GM08714 (cell line): ENCODE results near the gene BRSK2.

Source experiments
- H3K4me3 ChIP-seq: fragments of 200-500 bp; sonication (Bioruptor generic); 2 replicates; pipeline ENCODE4 v1.5.1; 2014; ENCODE audit warnings: mild to moderate bottlenecking, low read length, inconsistent platforms
- ZNF274 ChIP-seq: IDR thresholded peaks from 2 replicates; pipeline ENCODE4 v1.6.1; 2012; ENCODE audit warnings: mild to moderate bottlenecking, low read depth, low read length

The BRSK2 gene

DNA sequence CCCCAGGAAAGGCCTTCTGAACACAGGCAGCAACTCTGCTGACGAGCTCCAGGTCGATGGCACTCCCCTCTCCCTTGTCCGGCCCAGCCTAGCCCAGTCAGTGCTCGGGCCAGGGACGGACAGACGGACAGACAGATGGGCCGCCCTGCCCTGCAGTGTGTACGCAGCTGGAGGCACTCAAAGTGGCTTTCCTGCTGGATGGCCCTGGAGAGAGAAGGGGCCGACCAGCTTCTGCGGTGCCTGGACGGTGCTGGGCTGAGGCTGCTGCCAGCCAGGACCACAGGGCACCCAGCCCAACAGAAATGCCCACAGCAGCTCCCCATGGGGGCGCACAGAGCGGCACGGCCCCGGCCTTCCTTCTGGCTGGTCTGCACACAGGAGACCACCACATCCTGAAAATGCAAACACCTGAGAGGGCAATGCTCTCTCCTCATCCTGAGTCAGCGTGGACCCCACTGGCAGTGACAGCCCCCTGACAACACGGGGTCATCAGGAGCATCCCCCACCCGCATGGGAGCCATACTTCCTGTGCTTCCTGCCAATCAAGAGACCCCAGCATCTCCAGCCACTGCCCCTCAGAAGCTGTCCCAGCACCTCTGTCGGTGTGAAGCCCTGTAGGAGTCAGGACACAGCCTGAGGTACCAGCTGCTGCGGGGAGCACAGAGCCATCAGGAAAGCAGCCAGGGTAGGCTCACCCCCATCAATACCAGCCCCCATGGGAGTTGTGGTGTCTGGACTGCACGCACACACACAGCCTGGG, 97.5 kb downstream of the BRSK2 start:
- no peak overlapping the region for H3K4me3 ChIP-seq
- no peak for TF ChIP-seq ZNF274

DNA sequence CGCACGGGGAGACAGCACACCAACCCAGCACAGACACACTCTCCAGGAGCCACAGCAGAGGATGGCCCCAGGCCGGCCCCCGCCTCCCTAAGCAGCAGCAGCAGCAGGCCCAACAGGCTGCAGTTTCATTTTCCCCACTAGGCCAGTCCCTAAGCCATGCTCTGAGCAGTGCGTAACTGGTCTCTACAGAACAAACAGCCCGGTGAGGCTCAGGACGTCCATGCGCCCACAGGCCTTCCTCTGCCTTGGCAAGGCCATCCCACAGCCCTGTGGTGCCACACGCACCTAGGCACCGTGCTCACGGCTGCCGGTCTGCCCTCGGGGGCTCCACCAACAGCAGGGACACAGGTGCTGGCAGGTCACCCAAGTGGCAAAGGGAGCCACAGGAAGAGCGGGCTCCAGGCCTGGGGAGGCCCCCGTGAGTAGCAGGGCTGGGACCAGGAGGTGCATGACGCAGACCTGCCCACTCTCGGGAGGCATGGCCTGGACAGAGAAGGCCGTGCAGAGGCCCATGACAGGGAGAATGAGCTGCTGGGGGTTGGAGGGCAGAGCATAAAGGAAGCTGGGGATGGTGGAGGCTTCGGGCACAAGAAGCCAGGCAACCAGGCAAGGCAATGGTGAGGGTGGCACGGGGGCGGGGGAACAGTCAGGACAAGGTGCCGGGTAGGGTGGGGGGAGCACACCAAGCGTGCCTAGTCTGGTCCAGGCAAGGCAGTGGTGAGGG, 98.3 kb downstream of the BRSK2 start:
- no peak overlapping the region for H3K4me3 ChIP-seq
- no peak for TF ChIP-seq ZNF274

DNA sequence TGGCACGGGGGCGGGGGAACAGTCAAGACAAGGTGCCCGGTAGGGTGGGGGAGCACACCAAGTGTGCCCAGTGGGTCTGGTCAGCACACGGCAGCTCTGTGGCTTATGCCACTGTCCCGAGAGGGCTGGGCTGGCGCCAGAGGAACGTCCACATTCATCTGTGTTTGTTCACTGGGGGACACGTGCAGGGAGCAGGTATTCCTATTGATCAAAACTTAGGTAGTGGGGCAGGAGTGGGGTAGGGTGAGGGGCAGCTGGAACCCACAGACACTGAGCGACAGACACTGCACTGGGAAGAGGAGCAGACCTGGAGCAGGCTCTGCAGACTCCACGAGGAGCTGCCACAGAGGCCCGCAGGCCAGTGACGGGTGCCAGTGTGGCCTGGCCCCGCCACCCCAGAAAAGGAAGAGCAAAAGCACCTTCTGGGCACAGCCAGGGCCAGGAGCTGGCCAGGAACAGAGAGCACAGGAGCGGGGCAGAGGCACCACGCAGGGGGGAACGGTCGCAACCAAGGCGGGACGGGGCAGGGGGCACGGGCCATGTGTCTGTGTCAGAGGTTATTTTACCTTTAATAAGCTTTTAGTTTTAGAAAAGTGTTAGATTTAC, 98.9 kb downstream of the BRSK2 start:
- no peak overlapping the region for H3K4me3 ChIP-seq
- TF ChIP-seq ZNF274 = no peak

DNA sequence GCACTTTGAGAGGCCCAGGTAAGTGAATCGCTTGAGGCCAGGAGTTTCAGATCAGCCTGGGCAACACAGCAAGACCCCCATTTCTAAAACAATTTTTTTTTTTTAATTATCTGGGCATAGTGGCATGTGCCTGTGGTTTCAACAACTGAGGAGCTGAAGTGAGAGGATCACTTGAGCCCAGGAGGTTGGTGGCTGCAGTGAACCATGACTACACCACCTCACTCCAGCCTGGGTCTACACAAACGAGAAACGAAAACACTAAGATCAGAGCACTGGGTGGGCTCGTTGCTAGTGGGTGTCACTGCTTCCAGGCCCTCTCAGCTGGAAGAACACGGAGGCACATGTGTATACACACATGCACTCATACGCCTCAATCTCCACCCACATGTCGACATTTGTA, 100.9 kb downstream of the BRSK2 start:
- no peak overlapping the region for H3K4me3 ChIP-seq
- TF ChIP-seq ZNF274 = no peak

DNA sequence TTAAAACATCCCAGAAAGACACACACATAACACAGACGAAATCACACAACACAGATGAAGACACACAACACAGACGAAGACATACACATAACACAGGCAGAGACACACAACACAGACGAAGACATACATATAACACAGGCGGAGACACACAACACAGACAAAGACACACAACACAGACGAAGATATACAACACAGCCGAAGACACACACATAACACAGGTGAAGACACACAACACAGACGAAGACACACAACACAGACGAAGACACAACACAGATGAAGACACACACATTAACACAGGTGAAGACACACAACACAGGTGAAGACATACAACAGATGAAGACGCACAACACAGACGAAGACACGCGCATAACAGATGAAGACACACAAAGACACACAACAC, 101.6 kb downstream of the BRSK2 start:
- no peak for TF ChIP-seq ZNF274
- H3K4me3 ChIP-seq = no peak overlapping the region

DNA sequence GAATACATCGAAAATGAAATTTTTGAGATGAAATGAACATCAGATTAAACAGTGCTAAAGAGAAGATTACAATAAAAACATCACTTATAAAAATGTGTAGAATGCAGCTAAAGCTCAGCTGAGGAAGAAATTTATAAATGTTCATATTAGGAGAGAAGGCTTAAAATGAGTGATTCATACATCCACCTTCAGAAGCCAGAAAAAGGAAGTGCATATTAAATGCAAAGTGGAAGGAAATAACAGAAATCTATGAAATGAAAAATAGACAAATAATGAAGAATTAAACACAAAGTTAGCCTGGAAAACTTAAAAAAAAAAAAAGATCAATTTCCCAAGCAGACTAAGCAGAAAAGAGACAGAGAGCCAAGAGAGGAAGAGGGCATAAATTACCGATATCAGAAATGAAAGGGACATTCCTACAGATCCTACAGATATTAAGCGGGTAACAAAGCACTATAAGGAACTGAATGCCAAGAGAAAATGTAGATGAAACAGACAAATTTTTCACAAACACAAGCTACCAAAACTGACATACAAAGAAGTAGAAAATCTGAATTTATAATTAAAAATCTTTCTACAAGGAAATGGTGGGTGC, 104.0 kb downstream of the BRSK2 start:
- TF ChIP-seq ZNF274 = no peak
- no peak overlapping the region for H3K4me3 ChIP-seq

DNA sequence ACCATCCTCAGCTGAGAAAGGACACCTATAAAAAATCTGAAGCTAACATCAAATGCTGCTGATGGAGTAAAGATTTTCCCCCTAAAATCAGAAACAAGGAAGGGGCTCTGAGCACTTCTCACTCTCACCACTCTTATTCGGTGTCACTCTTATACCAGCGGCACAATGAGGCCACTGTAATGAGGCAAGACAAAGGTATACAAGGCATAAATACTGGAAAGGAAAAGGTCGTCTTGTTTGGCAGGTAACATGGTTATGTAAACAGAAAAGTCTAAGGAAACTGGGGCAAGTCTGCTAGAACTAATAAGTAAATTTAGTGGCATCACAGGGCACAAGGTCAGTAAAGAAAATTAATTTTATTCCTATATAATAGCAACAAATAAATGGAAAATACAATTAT, 104.9 kb downstream of the BRSK2 start:
- no peak overlapping the region for H3K4me3 ChIP-seq
- TF ChIP-seq ZNF274 = no peak

DNA sequence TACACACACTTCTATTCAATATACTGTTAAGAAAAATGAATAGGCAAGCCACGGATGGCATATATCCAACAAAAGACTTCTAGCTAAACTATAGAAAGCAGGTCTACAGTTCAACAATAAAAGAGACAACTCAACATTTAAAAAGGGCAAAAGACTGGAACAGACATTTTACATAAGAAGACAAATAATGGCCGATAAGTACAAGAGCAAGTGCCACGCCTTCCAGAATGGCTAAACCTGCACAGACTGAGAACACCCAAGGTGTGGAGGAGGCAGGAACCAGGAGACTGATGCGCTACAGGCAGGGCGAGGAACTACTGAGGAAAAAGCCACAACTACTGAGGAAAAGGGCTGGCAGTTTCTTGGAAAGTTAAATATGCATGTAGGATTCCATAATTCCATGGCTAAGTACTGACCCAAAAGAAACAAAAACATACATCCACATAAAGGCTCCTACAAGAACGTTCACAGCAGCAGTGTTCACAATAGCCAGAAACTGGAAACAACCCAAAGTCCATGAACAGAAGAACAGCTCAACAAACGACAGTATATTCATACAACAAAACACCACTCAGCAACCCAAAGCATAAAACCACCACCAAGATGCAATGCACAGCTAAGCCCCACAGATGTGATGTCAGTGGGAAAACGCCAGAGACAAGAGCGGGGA, 106.5 kb downstream of the BRSK2 start:
- H3K4me3 ChIP-seq = no peak overlapping the region
- TF ChIP-seq ZNF274 = no peak

DNA sequence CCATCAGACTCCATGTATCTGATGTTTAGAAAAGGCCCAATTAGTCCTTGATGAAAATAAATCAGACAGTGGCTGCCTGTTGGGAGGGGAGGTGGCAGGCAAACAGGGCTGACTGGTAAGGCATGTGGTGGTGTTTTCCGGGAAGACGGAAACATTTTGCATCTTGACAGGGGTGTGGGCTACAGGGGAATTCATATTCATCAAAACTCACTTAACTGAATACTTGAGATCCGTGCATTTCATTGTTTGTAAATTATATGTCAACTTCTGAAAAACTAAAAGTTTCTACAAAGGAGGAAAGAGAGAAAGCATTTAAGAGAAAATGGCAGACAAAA, 107.0 kb downstream of the BRSK2 start:
- no peak overlapping the region for H3K4me3 ChIP-seq
- no peak for TF ChIP-seq ZNF274

DNA sequence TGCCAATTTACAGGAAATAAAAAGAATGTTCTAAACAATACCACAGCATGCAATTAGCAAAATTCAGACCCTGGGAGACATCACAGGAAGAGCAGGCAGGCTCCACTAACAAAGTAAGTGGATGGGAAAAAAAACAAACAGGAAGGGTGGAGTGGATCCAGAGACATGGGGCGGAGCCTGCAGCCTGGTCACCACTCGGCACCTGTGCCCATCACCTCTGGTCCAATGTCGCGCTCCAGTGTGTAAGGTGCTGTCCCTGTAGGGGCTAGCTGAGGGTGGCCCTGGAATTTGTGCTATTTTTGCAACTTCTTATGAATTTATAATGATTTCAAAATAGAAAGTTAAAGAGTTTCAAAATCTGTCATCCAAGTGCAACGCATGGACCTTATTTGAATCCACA, 107.9 kb downstream of the BRSK2 start:
- no peak for TF ChIP-seq ZNF274
- no peak overlapping the region for H3K4me3 ChIP-seq

DNA sequence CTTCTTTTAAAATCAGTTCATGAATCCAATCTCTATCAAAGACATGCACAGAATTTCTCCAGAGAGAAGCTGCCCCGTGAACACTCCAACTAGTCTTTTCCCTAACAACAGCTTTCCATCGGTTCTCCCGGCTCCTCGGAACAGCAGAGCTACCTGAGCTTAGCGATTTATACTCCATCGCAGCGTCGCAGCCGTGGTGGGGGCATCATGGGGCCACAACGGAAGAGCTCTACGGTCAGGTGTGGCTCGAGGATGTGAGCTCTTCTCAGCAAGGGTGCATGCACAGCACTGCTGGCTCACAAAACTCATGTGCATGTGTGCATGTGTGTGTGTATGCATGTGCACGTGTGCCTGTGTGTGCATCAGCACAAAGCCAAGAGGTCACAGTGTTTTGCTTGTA, 108.5 kb downstream of the BRSK2 start:
- no peak for TF ChIP-seq ZNF274
- no peak overlapping the region for H3K4me3 ChIP-seq

DNA sequence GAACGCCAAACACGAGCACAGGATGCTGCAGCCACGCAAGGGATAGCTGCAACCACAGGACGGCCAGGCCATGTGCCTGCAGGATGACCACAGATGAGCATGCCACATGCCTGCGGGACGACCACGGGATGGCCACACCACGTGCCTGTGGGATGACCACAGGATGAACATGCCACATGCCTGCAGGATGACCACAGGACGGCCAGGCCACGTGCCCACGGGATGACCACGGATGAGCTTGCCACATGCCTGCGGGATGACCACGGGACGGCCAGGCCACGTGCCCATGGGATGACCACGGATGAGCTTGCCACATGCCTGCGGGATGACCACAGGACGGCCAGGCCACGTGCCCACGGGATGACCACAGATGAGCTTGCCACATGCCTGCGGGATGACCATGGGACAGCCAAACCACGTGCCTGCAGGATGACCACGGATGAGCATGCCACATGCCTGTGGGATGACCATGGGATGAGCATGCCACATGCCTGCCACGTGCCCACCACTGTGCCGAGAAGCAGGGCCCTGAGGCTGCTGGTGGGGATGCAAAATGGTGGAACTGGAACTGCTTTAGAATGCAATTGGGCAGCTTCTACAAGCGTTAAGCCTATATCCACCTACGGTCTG, 109.6 kb downstream of the BRSK2 start:
- H3K4me3 ChIP-seq = no peak overlapping the region
- no peak for TF ChIP-seq ZNF274

DNA sequence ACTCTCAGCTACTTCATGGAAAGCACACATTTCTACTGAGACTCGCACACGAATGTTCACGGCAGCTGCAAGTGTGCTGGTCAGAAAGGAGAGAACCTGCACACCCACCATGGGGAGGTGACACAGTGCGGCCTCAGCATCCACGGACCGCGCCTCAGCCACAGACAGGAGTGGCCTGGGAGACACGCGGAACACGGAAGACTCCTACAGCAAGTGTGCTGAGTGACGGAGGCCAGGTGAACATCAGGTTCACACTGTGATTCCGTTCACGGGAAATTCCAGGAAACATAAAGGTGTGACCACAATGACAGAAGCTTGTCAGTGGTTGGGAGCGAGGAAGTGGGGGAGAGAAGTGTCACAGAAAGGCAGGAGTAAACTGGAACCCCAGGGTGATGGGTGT, 110.2 kb downstream of the BRSK2 start:
- TF ChIP-seq ZNF274 = no peak
- H3K4me3 ChIP-seq = no peak overlapping the region

DNA sequence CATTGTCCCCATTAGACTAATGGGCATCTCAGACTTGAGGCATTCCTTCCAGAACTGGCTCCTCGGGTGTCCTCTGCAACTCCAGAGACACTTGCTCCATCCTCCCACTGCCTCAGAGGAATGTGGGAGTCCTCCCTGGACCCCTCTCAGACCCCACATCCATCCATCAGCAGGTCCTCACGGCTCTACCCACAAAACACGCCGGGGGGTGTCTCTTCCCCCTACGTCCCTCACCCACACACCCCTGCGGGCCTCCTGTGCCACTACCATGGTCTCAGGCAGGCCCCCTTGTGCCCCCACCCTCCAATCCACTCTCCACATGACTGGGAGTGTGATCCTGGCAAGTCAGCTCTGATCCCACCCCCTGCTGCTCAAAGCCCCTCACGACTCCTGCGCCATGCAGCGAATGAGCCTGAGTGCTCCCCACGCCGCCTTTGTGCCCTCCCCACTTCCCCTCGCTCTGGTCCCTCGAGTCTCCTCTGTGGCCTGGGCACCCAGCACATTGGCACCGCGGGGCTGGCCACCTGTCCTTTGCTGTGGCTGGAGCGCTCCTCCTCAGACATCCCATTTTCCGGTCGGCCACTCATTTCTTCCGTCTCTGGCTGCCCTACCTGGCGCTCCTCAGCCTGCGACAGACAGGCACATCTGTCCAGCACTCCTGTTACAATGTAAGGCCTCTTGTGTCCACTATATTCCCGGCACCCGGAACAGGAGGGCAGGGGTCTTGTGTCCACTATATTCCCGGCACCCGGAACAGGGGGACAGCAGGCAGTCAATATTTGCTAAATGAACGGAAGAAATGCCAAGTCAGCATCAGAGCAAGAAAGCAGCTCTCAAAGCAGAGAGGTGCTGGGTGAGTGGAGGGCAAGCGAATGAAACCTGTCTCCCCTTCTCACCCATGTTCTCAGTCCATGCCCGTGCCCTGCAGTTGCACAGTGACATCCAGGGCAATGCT, 111.0 kb downstream of the BRSK2 start:
- TF ChIP-seq ZNF274 = no peak
- H3K4me3 ChIP-seq = no peak overlapping the region
